Lower lobe of right lung (tissue), 2 donors: ENCODE results near the gene KIF3A. TPM values are rescaled to one million over a fixed set of nuclear protein-coding genes. Genes with fewer than 3 reads are reported as not detected.

ENCODE experiments used
- ATAC-seq, 2 donors: fragments of 200-7000 bp; cut with Tn5 transposase; one replicate each; pipeline ENCODE4 v1.9.1; 2020 to 2022; ENCODE audit warnings: mild to moderate bottlenecking in 2 of 2, moderate library complexity in 2 of 2
- DNase-seq: peaks from one replicate; pipeline ENCODE4 v3.0.0-alpha.2; 2020
- H3K27ac ChIP-seq: fragments of 200-600 bp; one replicate; pipeline ENCODE4 v1.8.0; 2022
- H3K27me3 ChIP-seq: fragments of 200-600 bp; one replicate; pipeline ENCODE4 v1.8.0; 2022; ENCODE audit warnings: low read depth
- H3K36me3 ChIP-seq: fragments of 200-600 bp; one replicate; pipeline ENCODE4 v1.8.0; 2022; ENCODE audit warnings: mild to moderate bottlenecking
- H3K4me1 ChIP-seq: fragments of 200-600 bp; one replicate; pipeline ENCODE4 v1.8.0; 2022
- H3K4me3 ChIP-seq: fragments of 200-600 bp; one replicate; pipeline ENCODE4 v1.8.0; 2022; ENCODE audit warnings: mild to moderate bottlenecking
- H3K9me3 ChIP-seq: fragments of 200-600 bp; one replicate; pipeline ENCODE4 v1.8.0; 2022
- CTCF ChIP-seq: fragments of 200-600 bp; IDR thresholded peaks from one replicate; pipeline ENCODE4 v1.8.0; 2022; ENCODE audit warnings: antibody characterized with exemption, mild to moderate bottlenecking
- intact Hi-C: fragments of 100-400 bp; cut with DNase I; formaldehyde crosslinking; loops from one replicate; pipeline ENCODE4 v1.11.0; 2022
- total RNA-seq: library from RNA; stranded (reverse); fragmentation: NEBNext Ultra II Directional; extraction: Animal tissue kit (Norgen Biotek cat#: 25700); gene quantifications from one replicate; pipeline ENCODE4 v1.2.1, GENCODE V29; 2021
- donor health status: DM: no; HTN: yes; CAD: no; lungs with severe emphysema.

Gene KIF3A
- total RNA-seq, 1 donor from 2014 or later = 10.8 TPM

- no peak overlapping the region for H3K27ac ChIP-seq
Observed at GRCh38 chr5:132756542-132756941, 19.2 kb upstream of the KIF3A start.

GRCh38 chr5:132754947-132755346 is 17.6 kb upstream of the KIF3A start:
- no peaks in the 10 kb centered on the region for H3K27me3 ChIP-seq
- ATAC-seq = no peak
- peaks cover 36% of the 10 kb centered on the region for H3K36me3 ChIP-seq
- no peaks in the 10 kb centered on the region for H3K9me3 ChIP-seq
- intact Hi-C loops = no loop called here
- H3K4me3 ChIP-seq = no peak overlapping the region
- TF ChIP-seq CTCF = peak; percentile 11
- H3K27ac ChIP-seq = no peak overlapping the region
- DNase-seq = no peak
- no peaks in the 10 kb centered on the region for H3K4me1 ChIP-seq

More at GRCh38 chr5:132756542-132756941, 19.2 kb upstream of the KIF3A start:
- H3K9me3 ChIP-seq = no peaks in the 10 kb centered on the region
- intact Hi-C loops = no loop called here
- no peaks in the 10 kb centered on the region for H3K27me3 ChIP-seq
- TF ChIP-seq CTCF = no peak
- no peak for ATAC-seq
- H3K4me1 ChIP-seq = no peaks in the 10 kb centered on the region
- no peak overlapping the region for H3K4me3 ChIP-seq
- no peak for DNase-seq
- H3K36me3 ChIP-seq = peaks cover 49% of the 10 kb centered on the region

- no peak for ATAC-seq
- intact Hi-C loops = no loop called here
- no peaks in the 10 kb centered on the region for H3K4me1 ChIP-seq
- no peak overlapping the region for H3K4me3 ChIP-seq
- peaks cover 27% of the 10 kb centered on the region for H3K36me3 ChIP-seq
- no peak overlapping the region for H3K27ac ChIP-seq
- no peak for TF ChIP-seq CTCF
- H3K9me3 ChIP-seq = no peaks in the 10 kb centered on the region
- DNase-seq = no peak
- no peaks in the 10 kb centered on the region for H3K27me3 ChIP-seq
Observed at GRCh38 chr5:132754111-132754510, 16.8 kb upstream of the KIF3A start.

GRCh38 chr5:132753135-132753987 is 16.0 kb upstream of the KIF3A start:
- H3K27me3 ChIP-seq = no peaks in the 10 kb centered on the region
- DNase-seq = no peak
- ATAC-seq = peak in 1 of 2 donors; percentile 23
- H3K27ac ChIP-seq = no peak overlapping the region
- intact Hi-C loops = no loop called here
- H3K9me3 ChIP-seq = no peaks in the 10 kb centered on the region
- TF ChIP-seq CTCF = no peak
- peaks cover 20% of the 10 kb centered on the region for H3K36me3 ChIP-seq
- no peaks in the 10 kb centered on the region for H3K4me1 ChIP-seq
- no peak overlapping the region for H3K4me3 ChIP-seq

- Histone ChIP-seq H3K27me3 (peaks cover 2% of the 10 kb centered on the region), H3K4me3 (no peak overlapping the region), H3K4me1 (peaks cover under 1% of the 10 kb centered on the region), H3K36me3 (peaks cover 13% of the 10 kb centered on the region), H3K27ac (no peak overlapping the region), H3K9me3 (no peaks in the 10 kb centered on the region)
- ATAC-seq (no peak), DNase-seq (no peak)
- no peak for TF ChIP-seq CTCF
- intact Hi-C loops = no loop called here
Observed at GRCh38 chr5:132752581-132753125, 15.3 kb upstream of the KIF3A start.
